Neural crest cell (in vitro differentiated cells): ENCODE measurements around the gene DCUN1D5. TPM values are rescaled to one million over a fixed set of nuclear protein-coding genes. Genes with fewer than 3 reads are reported as not detected.

Experiments used
- DNase-seq: peaks from one replicate; pipeline ENCODE4 v3.0.0; 2021; ENCODE audit warnings: low read depth, mixed read lengths, low spot score
- H3K27ac Mint-ChIP-seq: one replicate; pipeline ENCODE4 v1.8.0; 2021; ENCODE audit warnings: mild to moderate bottlenecking, mixed read lengths; ENCODE audit not compliant: unreplicated experiment
- H3K27me3 Mint-ChIP-seq: 2 replicates; pipeline ENCODE4 v1.8.0; 2021; ENCODE audit warnings: low read depth, mild to moderate bottlenecking, mixed read lengths
- H3K36me3 Mint-ChIP-seq: 2 replicates; pipeline ENCODE4 v1.8.0; 2021; ENCODE audit warnings: low read depth, mild to moderate bottlenecking, mixed read lengths
- H3K4me1 Mint-ChIP-seq: 2 replicates; pipeline ENCODE4 v1.8.0; 2021; ENCODE audit warnings: mixed read lengths
- H3K4me3 Mint-ChIP-seq: one replicate; pipeline ENCODE4 v1.8.0; 2021; ENCODE audit warnings: mild to moderate bottlenecking, mixed read lengths
- H3K9me3 Mint-ChIP-seq: 2 replicates; pipeline ENCODE4 v1.8.0; 2021; ENCODE audit warnings: mixed read lengths
- CTCF ChIP-seq: fragments of 200-600 bp; sonication (generic); conservative IDR thresholded peaks from 2 replicates; pipeline ENCODE4 v1.5.0; 2021; ENCODE audit warnings: antibody characterized with exemption, mild to moderate bottlenecking
- total RNA-seq: library from RNA; stranded (reverse); gene quantifications from 2 replicates; pipeline ENCODE4 v1.2.1, GENCODE V29; 2021

The DCUN1D5 gene
- total RNA-seq, 1 donor from 2014 or later = 39.1 TPM

- no peak for TF ChIP-seq CTCF
- Mint-ChIP-seq H3K4me1 (no peaks in the 10 kb centered on the region), H3K4me3 (no peak overlapping the region), H3K27me3 (no peaks in the 10 kb centered on the region), H3K27ac (no peak overlapping the region), H3K36me3 (no peaks in the 10 kb centered on the region), H3K9me3 (peaks cover 5% of the 10 kb centered on the region)
- no peak for DNase-seq
Observed at GRCh38 chr11:103047837-103048236, 44.1 kb downstream of the DCUN1D5 start.

GRCh38 chr11:103043826-103044678 lies 47.9 kb downstream of the DCUN1D5 start:
- no peak overlapping the region for H3K27ac Mint-ChIP-seq
- H3K36me3 Mint-ChIP-seq = no peaks in the 10 kb centered on the region
- no peaks in the 10 kb centered on the region for H3K4me1 Mint-ChIP-seq
- no peaks in the 10 kb centered on the region for H3K9me3 Mint-ChIP-seq
- H3K4me3 Mint-ChIP-seq = no peak overlapping the region
- H3K27me3 Mint-ChIP-seq = no peaks in the 10 kb centered on the region
- TF ChIP-seq CTCF = no peak
- DNase-seq = no peak

GRCh38 chr11:103042161-103042560 lies 49.8 kb downstream of the DCUN1D5 start:
- no peak overlapping the region for H3K4me3 Mint-ChIP-seq
- no peaks in the 10 kb centered on the region for H3K4me1 Mint-ChIP-seq
- no peaks in the 10 kb centered on the region for H3K27me3 Mint-ChIP-seq
- DNase-seq = no peak
- no peak for TF ChIP-seq CTCF
- no peaks in the 10 kb centered on the region for H3K9me3 Mint-ChIP-seq
- H3K27ac Mint-ChIP-seq = no peak overlapping the region
- no peaks in the 10 kb centered on the region for H3K36me3 Mint-ChIP-seq

DNA sequence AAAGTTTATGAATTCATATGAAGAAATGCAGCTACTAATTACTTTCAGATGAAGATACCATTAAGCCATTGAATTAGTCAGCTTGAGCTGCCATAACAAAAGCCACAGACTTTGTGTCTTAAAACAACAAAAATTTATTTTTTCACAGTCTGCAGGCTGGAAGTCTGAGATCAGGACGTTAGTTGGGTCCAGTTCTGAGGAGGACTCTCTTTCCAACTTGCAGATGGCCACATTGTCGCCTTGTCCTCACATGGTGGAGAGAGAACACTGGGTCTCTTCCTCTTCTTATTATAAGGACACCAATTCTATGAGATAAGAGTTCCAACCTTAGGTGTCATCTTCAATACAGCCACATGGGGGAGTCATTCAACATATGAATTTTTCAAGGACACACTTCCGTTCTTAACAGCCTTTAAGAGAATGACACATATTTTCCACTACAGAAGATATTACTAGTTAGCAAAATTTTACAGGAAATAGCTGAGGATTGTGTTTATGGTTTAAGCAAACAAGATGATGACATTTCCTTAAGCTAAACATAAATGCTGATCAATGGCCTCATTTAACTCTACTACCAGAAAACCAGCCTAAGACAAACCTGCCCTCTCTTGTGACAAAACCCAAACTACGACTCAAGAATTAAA lies 56.0 kb downstream of the DCUN1D5 start:
- no peak overlapping the region for H3K27ac Mint-ChIP-seq
- DNase-seq = peak; percentile 9
- TF ChIP-seq CTCF = peak; percentile 69
- H3K36me3 Mint-ChIP-seq = no peaks in the 10 kb centered on the region
- no peak overlapping the region for H3K4me3 Mint-ChIP-seq
- H3K4me1 Mint-ChIP-seq = no peaks in the 10 kb centered on the region
- peaks cover 3% of the 10 kb centered on the region for H3K9me3 Mint-ChIP-seq
- no peaks in the 10 kb centered on the region for H3K27me3 Mint-ChIP-seq

GRCh38 chr11:103035216-103035615 lies 56.7 kb downstream of the DCUN1D5 start:
- TF ChIP-seq CTCF = no peak
- no peak overlapping the region for H3K4me3 Mint-ChIP-seq
- H3K9me3 Mint-ChIP-seq = peaks cover 3% of the 10 kb centered on the region
- H3K27ac Mint-ChIP-seq = no peak overlapping the region
- DNase-seq = no peak
- H3K27me3 Mint-ChIP-seq = no peaks in the 10 kb centered on the region
- no peaks in the 10 kb centered on the region for H3K4me1 Mint-ChIP-seq
- H3K36me3 Mint-ChIP-seq = no peaks in the 10 kb centered on the region
